GM21786 (cell line): ENCODE data around the gene CCM2.

Experiments used
- ATAC-seq: cut with Tn5 transposase; IDR thresholded peaks from one replicate; pipeline ENCODE4 v1.9.1; 2021; ENCODE audit not compliant: unreplicated experiment

CCM2 gene

DNA sequence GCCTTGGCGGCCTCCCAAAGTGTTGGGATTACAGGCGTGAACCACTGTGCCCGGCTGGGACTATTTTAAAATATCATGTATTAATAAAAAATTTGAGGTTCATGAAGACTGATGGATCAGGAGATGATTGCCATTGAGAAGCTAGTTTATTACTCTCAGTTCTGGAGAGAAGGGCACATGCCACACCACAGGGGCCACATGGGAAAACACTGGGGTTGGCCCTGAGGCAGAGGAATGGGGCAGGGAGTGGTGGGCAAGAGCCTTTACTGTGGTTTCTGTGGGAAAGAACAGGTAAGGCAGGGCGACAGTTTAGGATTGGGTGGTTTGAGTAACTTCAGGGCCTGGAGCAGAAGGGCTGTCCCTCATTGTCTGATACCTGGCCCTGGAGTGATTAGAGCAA lies 118.3 kb downstream of the CCM2 start:
- ATAC-seq, result no peak

DNA sequence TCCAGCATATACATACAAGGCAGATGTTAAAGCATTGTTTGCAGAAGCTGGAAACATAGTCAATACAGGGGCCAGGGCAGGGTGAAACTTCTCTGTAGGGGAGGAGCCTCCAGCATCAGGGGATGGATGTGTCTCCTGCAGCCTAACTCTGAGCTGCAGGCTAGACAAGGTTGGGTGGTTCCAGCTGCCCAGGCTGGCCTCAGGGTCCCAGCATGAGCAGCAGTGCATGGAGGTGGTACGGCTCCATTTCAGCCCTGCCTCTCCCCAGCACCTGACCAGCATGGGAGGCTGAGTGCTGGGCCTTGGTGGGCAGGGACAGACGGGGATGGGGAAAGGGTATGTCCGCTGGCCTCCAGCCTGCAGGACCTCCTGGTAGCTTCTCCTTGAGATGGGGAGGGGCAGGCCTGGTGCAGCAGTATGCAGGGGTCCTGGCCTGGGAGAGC lies 118.9 kb downstream of the CCM2 start:
- peak; percentile 70 for ATAC-seq

DNA sequence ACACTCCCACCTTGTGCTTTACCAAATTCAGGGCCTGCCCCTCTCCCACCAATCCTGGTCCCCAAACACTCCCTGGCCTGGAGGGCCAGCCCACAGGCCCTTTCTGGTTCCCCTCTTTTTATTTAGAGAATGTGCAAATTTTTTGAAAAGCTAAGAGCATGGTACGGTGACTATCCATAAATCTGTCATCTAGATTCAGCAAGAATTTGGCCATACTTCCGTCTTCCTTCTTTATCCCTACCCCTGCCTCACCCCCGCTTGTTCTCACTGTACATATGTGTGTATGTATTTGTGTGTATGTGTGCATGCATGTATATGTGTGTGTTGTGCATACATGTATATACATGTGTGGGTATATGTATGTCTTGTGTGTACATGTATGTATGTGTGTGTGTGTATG lies 119.5 kb downstream of the CCM2 start:
- ATAC-seq, result no peak

DNA sequence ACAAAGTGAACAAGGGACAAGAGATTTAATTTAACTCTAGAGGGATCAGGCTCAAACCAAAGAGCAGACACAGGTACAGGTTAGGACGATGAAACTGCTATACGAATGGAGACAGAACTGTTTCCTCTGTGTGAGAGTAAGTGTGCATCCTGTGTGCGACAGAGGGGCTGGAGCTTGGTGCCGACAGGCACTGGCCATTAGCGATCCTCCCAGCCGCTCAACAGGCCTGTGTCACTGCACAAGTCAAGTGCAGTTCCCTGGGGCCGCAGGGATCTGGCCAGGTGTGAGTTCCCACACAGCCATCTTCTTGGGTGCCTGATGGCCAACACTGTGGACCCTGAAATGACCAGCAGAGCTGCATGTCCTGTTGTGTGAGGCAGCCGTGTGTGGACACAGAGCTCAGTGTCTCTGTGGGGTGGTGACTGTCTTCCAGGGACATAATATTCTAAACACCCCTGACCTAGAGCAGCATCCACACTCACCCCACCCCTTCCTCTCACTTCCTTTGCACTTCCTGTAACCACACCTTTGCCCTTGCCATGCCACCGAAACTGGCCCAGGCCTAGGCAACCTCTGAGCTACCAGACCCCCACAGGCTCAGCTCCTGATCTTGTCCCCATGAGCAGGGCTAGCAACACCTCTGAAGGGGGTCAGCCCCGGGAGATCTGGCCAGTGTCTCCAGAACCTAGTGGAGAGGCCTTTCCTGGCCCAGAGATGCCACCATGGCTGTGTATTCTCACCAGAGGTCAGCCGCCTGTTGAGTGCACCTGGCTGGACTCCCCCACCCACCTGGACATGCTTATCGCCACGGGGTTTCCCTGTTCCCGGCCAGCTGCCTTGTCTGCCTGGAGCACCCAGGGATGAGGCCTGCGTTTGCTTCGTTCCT lies 123.2 kb downstream of the CCM2 start:
- ATAC-seq, result no peak

DNA sequence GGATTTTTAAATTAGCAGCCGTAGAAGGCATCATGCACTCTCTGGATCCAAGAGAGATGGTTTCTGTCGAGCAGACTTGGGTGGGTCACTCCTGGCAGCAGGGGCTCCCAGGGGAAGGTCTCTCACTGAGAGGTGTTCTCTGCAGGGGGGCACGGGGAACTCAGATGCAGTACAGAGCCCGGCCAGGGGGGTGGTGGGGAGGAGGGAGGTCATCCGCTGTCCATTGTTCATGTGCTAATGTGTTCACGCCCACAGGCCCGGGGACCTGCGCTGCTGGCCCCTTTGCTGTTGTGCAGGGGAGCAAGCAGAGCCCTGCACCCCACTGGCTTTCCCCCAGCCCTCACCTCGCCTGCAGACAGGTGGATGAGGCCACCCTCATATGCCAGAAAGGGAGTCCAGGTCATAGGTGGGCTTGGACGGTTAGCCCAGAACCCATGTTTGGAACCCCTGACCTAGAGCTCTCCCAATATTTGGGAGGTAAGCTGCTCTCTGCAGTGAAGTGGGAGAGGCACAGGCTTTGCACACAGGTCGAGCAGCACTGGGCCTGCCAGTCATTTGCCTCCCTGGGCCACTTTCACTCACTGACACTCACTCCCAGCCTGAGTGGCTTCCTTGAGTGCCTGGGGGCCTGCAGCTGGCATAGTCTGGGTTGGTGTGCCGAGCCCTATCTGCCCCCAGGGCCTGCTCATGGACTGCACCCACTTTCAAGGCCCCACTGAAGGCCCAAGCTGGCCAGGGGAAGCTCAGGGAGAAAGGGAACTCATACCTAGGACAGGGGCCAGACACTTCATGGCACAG lies 124.1 kb downstream of the CCM2 start:
- no peak for ATAC-seq

DNA sequence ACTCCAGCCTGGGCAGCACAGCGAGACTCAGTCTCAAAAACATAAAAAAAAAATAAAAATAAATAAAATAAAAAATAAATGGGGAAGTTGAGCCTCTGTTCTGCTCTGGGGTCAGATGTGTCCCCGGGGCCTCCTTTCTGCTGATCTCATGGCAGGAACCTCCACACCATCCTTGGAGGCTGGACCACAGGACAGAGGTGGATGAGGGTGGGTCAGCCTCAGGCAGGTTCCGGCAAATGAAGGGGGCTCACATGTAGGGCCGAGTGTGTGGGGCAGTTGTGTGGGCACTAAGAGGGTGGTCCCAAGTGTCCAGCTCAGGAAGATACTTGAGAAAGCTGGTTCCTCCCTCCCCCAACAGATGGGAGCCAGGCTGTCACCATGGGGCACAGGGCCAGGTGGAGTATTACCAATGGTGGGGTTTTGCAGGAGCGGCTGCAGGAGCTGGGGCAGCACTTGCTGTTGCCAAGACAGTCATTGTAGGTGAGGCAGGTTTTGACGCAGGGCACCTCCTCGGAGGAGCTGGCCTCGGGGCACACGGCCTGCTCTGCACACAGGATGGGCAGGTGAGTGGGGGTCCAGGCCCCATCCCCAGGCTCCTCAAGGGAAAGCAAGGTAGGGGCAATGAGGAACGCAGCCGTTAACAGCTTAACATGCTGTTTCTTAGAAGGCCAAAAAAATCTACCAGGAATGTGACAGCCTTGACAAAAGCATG lies 125.3 kb downstream of the CCM2 start:
- ATAC-seq, result no peak
